ENCODE measurements around the gene EML1.

- TF ChIP-seq ELF4 (IDR thresholded peaks at IDR 0.05) (no peak), FOXA1 (IDR thresholded peaks at IDR 0.05) (no peak), ZNF384 (IDR thresholded peaks at IDR 0.05) (no peak), ARNT (IDR thresholded peaks at IDR 0.05) (no peak), SP1 (IDR thresholded peaks at IDR 0.05) (no peak), HDGF (IDR thresholded peaks at IDR 0.05; ENCODE audit: borderline replicate concordance) (no peak), BHLHE40 (IDR thresholded peaks at IDR 0.05; ENCODE audit: borderline replicate concordance) (no peak)
These were observed 165.2 kb downstream of the EML1 start for GRCh38 chr14:99958380-99958779.

Data from HEK293T (cell line).